Stimulated activated CD8-positive, alpha-beta memory T cell treated with anti-CD3 and anti-CD28 coated beads, Interleukin-4, amount 100 ng/mL, for 4 hours (primary cell): ENCODE measurements around the gene PDX1.

Experiments
- DNase-seq, 2 donors: peaks; one replicate each; pipeline ENCODE4 v3.0.0-alpha.2; 2020; ENCODE audit warnings: low read depth in 2 of 2, low spot score in 1 of 2

PDX1 gene

DNA sequence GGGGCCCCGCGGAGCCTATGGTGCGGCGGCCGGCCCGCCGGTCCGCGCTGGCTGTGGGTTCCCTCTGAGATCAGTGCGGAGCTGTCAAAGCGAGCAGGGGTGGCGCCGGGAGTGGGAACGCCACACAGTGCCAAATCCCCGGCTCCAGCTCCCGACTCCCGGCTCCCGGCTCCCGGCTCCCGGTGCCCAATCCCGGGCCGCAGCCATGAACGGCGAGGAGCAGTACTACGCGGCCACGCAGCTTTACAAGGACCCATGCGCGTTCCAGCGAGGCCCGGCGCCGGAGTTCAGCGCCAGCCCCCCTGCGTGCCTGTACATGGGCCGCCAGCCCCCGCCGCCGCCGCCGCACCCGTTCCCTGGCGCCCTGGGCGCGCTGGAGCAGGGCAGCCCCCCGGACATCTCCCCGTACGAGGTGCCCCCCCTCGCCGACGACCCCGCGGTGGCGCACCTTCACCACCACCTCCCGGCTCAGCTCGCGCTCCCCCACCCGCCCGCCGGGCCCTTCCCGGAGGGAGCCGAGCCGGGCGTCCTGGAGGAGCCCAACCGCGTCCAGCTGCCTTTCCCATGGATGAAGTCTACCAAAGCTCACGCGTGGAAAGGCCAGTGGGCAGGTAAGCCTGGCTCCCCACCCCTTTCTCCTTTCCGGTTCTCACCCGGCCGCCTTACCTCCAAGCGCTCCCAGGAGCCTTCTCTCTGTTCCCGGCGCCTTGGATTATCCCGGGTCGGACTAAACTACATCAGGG lies at the start of gene PDX1:
Gene PDX1, plus strand, starts transcription at position 67 of the 743 bp plus-strand sequence. Its CDS starts 139 bp downstream, at position 206.
- no peak for DNase-seq

GRCh38 chr13:27878274-27878673 lies 41.5 kb upstream of the PDX1 start:
- DNase-seq = no peak

DNA sequence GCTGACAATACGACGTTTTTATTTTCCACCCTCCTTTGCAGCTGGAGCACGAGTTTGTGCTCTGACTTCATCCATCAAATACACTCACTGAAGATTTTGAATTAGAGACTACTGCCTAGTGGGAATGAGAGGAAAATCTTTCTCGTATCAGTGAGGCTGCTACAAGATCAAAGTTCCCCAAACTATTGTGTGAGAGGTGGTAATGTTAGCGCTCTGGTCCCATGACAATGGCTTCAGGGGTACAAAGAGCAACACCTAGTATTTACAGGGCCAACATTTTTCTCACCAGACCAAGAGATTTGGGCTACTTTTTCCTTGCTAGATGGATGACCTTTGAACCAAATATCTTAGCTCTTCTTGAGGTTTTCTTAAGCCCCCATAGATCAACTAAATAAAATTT lies 30.3 kb upstream of the PDX1 start:
- DNase-seq = no peak

- DNase-seq = no peak
Measured at GRCh38 chr13:27896726-27897125, 23.1 kb upstream of the PDX1 start.

GRCh38 chr13:27904719-27905118 lies 15.1 kb upstream of the PDX1 start:
- DNase-seq = no peak

DNA sequence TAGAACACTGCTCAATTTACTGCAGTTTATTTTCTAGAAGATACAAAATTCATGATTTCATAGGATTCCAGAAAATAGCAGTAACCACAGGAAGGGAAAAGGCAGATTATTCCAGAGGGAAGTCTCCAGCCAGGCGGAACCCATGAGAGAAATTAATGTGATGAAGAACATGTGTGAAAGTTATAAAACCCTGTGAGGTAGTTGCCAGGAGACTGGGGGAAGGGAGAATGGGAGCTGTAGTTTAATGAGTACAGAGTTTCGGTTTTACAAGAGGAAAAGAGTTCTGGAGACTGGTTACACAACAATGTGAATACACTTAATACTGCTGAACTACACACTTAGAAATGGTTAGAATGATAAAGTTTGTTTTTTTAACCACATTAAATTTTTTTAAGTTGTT lies 14.2 kb upstream of the PDX1 start:
- DNase-seq = no peak

DNA sequence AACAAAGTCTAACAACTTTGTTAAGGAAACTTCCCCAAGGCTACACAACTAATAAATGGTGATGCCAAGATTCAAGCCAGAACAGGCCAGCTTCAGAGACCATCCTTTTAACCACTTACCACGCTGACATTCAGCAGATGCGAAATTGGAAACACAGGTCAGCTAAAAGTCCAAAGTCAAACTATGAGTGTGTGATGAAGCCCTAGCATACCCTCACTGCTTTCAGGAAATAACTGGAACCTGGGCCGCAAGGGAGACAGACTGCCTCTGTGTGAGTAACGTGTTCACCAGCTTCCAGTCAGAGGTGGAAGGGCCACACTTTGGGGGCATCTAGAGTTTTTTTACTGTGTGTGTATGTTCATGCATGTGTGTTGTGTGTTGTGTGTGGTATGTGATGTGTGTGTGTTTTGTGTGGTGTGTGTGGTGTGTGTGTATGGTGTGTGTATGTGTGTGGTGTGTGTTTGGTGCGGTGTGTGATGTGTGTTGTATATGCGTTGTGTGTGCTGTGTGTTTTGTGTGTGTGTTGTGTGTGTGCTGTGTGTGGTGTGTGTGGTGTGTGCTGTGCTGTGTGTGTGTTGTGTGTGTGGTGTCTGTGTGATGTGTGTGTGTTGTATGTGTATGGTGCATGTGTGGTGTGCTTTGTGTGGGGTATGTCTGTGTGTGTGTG lies 12.5 kb upstream of the PDX1 start:
- no peak for DNase-seq

- no peak for DNase-seq
Measured at GRCh38 chr13:27909378-27909777, 10.4 kb upstream of the PDX1 start.

DNA sequence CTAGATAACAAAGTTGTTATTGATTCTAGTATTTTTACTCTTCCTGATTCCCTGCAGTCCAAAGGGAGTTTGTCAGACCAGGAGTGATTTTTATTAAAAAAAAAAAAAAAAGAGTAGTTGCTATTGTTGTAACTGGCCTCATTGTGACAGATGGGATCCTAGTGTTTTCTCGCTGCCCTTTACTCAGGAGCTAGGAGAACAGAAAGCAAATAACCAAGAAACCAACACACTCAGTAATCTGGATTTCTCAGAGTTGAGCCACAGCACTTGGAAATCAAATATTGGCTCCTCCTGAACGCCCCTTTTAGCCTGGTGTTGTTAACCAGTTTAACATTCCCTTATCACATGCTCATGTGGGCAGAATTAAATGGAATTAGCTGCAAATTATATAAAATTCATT lies 8.3 kb upstream of the PDX1 start:
- DNase-seq = no peak

GRCh38 chr13:27913160-27913559 lies 6.6 kb upstream of the PDX1 start:
- no peak for DNase-seq

GRCh38 chr13:27915301-27916207 lies 4.2 kb upstream of the PDX1 start:
- no peak for DNase-seq

DNA sequence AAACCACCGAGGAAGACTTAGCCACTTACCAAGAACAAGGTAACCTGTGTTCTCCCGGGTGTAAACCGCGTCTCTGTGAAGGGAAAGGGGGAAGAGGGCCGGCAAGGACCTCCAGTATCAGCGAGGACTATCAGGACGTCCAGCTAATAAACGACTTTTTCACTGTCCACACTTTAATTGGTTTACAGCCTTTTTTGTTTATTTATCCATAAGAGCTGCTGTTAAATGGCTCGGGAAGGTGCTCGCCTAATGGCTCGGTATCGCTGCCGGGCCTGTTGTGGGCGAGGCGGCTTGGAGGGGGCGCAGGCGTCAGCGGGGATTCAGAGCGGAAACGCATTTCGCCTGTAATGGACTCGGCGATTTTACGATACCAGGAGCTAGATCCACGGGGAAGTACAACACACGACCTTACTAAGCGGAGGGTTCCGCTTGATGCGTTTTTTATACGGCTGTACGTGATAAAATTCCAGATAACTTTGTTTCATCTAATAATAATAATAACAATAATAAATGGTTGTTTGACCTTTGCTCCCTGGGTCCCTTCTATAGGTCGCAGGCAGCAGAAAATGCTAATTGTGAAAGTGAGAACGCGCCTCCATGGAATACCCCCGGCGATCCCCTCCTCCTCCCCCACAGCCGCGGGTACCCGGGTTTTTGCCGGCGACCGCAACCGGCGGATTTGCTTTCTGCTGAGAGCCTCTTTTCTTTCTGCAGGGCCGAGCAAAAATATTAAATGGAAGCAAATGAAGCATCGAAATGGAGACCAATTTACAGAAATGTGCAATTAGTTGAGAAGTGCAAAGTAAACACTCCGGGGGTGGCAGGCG lies 2.5 kb upstream of the PDX1 start:
- no peak for DNase-seq

GRCh38 chr13:27918041-27918917 lies 1.5 kb upstream of the PDX1 start:
- DNase-seq = no peak

DNA sequence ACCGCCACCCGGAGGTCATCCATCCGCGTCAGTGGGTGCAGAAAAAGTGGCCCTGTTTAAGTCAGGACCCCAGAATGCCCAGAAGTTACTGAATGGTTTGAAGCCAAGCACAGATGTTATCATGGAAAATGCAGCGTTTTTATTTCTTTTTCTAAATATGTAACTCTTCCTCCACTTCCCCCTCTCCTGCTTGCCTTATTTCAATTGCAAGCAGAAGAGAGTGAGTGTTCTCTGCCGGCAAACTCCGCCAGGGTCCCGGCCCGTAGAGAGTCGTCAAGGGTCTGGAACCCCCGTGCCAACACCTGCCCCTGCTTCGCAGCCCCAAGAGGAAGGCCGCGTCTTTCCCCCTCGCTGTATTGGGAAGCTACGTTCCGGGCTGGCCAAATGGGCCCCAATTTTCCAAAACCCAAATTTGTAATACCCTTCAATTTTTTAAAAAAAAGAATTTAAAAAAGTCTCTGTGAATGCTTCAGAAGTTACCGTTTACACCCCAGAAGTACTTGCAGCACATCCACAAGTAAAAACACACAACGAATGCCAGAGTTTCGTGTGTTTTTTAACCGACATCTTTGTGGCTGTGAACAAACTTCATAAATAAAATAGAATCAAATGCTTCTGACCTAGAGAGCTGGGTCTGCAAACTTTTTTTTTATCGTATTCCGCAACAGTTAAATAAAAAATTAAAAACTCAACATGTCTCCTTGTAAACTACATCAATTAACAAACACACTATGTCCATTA lies 712 bp upstream of the PDX1 start:
- no peak for DNase-seq

DNA sequence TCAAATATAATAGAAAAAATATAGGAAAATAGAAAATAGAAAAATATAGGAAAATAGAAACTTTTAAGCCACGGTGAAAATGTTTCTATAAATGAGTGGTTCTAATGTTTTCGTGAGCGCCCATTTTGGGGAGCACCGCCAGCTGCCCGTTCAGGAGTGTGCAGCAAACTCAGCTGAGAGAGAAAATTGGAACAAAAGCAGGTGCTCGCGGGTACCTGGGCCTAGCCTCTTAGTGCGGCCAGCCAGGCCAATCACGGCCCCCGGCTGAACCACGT lies 204 bp upstream of the PDX1 start:
- DNase-seq = no peak

GRCh38 chr13:27920677-27921420 lies 1.0 kb downstream of the PDX1 start:
- DNase-seq = no peak

- DNase-seq = no peak
Measured at GRCh38 chr13:27921421-27921960, 1.7 kb downstream of the PDX1 start.
